Mesangial cell (primary cell): Measurements from ENCODE around the gene INAVA. TPM values are rescaled to one million over a fixed set of nuclear protein-coding genes. Genes with fewer than 3 reads are reported as not detected.

Experiments used
- total RNA-seq: library from RNA; depleted of rRNA; stranded (reverse); fragments of >200 nt; gene quantifications from 2 replicates; pipeline ENCODE4 v1.2.3, GENCODE V29; 2015

Gene INAVA
- 23.2 and 35.4 TPM in 2 replicates for total RNA-seq

DNA sequence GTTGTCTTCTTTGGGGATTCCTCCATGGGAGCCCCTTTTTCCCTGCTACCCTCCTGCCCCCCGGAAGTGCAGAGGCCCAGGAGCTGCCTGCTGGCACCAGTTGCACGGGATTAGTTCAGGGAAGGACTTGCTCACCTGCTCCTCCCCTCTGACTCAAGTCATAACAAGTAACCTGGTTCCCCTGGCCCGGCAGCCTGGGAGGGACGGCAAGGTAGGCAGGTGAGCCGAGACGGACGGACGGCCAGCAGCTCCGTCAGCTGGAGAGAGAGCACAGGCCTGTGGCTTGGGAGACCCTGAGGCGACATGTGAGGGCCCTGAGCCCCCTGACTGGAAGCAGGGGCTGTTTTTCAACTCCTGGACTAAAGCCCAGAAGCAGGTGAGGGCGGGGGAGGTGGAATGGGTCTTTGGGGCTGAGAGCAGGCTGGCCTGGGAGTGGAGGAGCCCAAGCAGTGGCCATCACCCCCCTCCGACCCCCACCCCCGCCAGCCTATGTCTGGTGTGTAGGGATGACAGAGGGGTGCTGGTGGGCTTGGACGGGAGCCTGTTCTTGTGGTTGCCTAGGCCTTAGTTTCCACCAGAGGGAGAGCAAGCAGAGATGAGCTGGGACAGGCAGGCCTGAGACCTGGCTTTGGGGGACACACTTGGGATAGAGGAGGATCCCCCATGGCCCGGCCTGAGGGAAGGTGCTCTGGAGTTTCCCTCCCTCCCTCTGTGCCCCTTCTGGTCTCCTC, at the start of gene INAVA:
TSS of gene INAVA (plus strand) at position 189 of the 731 bp plus-strand sequence. CDS start 3,501 bp downstream, outside the sequence.

GRCh38 chr1:200872446-200873115, 22.1 kb upstream of the INAVA start, which contains the start of gene GPR25:
TSS of gene GPR25 (plus strand) at chr1:200872981. CDS start at chr1:200873038, 57 bp downstream.

Other genes starting within 250 kb of the INAVA start
- 6.8 and 7.8 TPM in 2 replicates for gene DDX59, start 225.0 kb upstream of the INAVA start, total RNA-seq
- 10.9 and 14.7 TPM in 2 replicates for gene CAMSAP2, start 156.0 kb upstream of the INAVA start, total RNA-seq
- 0.33 TPM in 1 of 2 replicates, not detected in the other for gene GPR25, start 21.9 kb upstream of the INAVA start, total RNA-seq
- gene KIF21B, start 128.8 kb downstream of the INAVA start, total RNA-seq = 3.0 and 7.3 TPM in 2 replicates
- not detected in 2 replicates for gene CACNA1S, start 217.5 kb downstream of the INAVA start, total RNA-seq
- 0.49 TPM in 1 of 2 replicates, not detected in the other for gene ASCL5, start 232.3 kb downstream of the INAVA start, total RNA-seq